ENCODE data around the gene TBL2.

DNA sequence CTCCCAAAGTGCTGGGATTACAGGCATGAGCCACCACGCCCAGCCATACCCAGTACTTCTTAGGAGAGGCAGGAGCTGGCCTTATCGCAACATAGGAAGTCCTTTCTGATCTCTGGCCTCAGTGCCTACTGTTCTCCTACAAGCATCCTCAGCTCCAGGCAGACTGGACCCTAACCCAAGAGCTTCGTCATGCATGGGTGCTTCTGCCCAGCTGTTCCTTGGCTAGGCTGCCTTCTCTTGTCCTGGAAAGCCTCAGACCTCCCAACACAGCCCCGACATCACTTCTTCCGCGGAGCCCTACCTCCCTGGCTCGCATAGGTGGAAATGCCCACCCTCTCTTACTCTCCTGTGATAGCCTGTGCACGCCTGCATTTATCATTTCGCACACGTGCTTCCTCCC, 36.7 kb downstream of the TBL2 start:
- TF ChIP-seq, protein P1, sequence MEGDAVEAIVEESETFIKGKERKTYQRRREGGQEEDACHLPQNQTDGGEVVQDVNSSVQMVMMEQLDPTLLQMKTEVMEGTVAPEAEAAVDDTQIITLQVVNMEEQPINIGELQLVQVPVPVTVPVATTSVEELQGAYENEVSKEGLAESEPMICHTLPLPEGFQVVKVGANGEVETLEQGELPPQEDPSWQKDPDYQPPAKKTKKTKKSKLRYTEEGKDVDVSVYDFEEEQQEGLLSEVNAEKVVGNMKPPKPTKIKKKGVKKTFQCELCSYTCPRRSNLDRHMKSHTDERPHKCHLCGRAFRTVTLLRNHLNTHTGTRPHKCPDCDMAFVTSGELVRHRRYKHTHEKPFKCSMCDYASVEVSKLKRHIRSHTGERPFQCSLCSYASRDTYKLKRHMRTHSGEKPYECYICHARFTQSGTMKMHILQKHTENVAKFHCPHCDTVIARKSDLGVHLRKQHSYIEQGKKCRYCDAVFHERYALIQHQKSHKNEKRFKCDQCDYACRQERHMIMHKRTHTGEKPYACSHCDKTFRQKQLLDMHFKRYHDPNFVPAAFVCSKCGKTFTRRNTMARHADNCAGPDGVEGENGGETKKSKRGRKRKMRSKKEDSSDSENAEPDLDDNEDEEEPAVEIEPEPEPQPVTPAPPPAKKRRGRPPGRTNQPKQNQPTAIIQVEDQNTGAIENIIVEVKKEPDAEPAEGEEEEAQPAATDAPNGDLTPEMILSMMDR (IDR thresholded peaks at IDR 0.05): no peak
- no peak for TF ChIP-seq POLR2AphosphoS5 (IDR thresholded peaks at IDR 0.05; ENCODE audit: low read depth, low read length)
